Sigmoid colon (tissue), 4 donors: ENCODE data around the gene CEP170B.

Experiments used
- POLR2AphosphoS5 ChIP-seq, 4 donors: sonication (generic); formaldehyde crosslinking; IDR thresholded peaks; one replicate each; pipeline ENCODE4 v1.6.1; 2017; ENCODE audit warnings: antibody characterized with exemption in 4 of 4
- TF ChIP-seq, protein P1 (sequence below), 4 experiments: fragments of 450-650 bp in 3 of 4; fragments of 200-600 bp in 1 of 4; IDR thresholded peaks; one replicate each; pipeline ENCODE4 v1.5.1; 2016 to 2019; ENCODE audit warnings: antibody characterized with exemption in 4 of 4, mild to moderate bottlenecking in 3 of 4, moderate library complexity in 2 of 4

DNA sequence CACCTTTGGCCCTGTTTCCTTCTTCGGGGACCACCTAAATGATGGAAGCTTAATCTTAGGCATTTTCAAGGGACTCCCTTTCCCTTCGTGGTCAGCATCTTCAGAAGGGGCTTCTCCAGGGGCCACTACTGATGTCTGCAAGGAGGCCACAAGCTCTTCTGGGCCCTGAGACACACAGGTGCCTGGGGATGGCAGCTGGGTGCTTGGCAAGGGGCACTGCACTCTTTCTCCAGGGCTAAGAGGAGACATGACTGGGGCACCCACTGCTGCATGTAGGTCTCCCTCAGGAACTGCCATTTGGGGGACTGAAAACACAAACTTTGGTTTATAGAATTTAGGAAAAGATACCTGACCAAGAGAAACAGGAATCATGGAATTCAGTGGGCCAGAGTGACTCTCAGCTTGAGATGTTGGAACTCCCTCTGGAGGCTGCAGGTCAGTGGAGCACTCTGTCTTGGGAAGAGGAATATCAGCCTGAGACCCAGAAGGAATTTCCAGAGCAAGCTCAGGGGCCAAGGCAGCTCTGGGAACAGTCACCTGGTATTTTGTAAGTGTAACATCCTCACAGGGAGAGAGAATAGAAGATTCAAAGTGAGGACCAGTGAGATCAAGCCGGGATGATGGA is 75.6 kb downstream of the CEP170B start:
- TF ChIP-seq, protein P1, sequence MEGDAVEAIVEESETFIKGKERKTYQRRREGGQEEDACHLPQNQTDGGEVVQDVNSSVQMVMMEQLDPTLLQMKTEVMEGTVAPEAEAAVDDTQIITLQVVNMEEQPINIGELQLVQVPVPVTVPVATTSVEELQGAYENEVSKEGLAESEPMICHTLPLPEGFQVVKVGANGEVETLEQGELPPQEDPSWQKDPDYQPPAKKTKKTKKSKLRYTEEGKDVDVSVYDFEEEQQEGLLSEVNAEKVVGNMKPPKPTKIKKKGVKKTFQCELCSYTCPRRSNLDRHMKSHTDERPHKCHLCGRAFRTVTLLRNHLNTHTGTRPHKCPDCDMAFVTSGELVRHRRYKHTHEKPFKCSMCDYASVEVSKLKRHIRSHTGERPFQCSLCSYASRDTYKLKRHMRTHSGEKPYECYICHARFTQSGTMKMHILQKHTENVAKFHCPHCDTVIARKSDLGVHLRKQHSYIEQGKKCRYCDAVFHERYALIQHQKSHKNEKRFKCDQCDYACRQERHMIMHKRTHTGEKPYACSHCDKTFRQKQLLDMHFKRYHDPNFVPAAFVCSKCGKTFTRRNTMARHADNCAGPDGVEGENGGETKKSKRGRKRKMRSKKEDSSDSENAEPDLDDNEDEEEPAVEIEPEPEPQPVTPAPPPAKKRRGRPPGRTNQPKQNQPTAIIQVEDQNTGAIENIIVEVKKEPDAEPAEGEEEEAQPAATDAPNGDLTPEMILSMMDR (IDR thresholded peaks at IDR 0.05): no peak
- no peak for TF ChIP-seq POLR2AphosphoS5 (IDR thresholded peaks at IDR 0.05)
